ENCODE data around the gene TLE4. TPM values are rescaled to one million over a fixed set of nuclear protein-coding genes. Genes with fewer than 3 reads are reported as not detected.
"Not testable (repeated sequence)": the region's sequence is repeated elsewhere in the genome, so short reads cannot be mapped to it uniquely, and the experiment has no call there.

TLE4 gene
- total and polyA plus RNA-seq, 10 of the 15 experiments (the other 5 are each of a cell fraction or from before 2014, with no cell fraction given) = 5.3 to 53.3 (median 23.3) TPM

DNA sequence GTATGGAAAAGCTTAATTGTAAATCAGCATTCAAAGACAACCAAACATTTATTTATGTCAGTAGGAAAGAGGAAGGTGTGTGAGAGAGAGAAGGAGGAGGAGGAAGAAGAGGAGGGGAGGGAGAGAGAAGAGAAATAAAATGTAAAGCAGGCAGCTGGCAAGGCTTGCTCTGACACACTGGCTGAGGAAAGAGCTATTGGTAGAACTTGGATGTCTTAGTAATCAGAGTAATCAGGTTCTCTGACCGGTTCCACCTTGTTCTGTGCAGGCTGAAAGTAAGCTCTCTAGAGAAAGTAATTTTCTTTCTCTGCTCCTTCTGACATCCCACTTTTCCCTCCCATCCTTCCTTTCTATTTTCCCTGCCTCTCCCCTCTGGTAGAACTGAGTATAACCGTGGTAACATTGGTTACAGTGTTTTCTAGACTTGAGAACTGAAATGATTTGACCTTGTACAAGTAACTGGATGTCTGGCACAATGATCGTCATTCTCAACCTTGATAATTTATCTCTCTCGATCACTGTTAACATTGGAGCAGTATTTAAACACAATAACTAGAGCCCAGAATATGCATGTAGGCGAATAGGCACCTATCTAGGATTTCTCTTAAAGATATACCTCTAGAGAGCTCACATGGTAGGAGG lies 33.3 kb downstream of the TLE4 start:
- in situ Hi-C loops (cut with MboI) (no loop called here), intact Hi-C loops (cut with micrococcal nuclease; ENCODE audit: unreplicated experiment) (no loop called here)
- WGBS (ENCODE audit: insufficient coverage, insufficient replicate concordance, low lambda C conversion rate, missing lambda C conversion rate) = 79% methylated on average over 5 of the region's 5 CpGs
- TF ChIP-seq ZZZ3 (IDR thresholded peaks at IDR 0.05; ENCODE audit: control insufficient read depth, insufficient read length, low read depth) (no peak), EGR1 (IDR thresholded peaks at IDR 0.05; ENCODE audit: borderline replicate concordance in 1 of 2, low read depth in 2 of 2, low read length in 2 of 2) (no peak), MTA3 (IDR thresholded peaks at IDR 0.05; ENCODE audit: borderline replicate concordance, low read length) (no peak)
- CTCF ChIA-PET = interaction anchor here (0.6 to 1.5 kb wide), 3 partner anchors 12 to 1102 kb away, joined by 3 to 4 read pairs (median 4); no protein-coding TSS in a partner anchor
- H2AFZ ChIP-seq (ENCODE audit: control insufficient read depth, low read depth, low read length) = no peak overlapping the region
- 0 out of 2 replicates have a peak, but pooled peaks cover 2% of the 10 kb centered on the region for H3K4me1 ChIP-seq (ENCODE audit: control insufficient read depth, insufficient read depth, low read length)
- no peak overlapping the region for H3K4me2 ChIP-seq (ENCODE audit: control insufficient read depth, insufficient read depth)
- H3K9me3 ChIP-seq (replicated peaks; ENCODE audit: control insufficient read depth, insufficient read depth, low read length) = peaks cover 11% of the 10 kb centered on the region; the same call in 2 of the 3 replicates
- no peaks in the 10 kb centered on the region; a peak in 1 of 4 replicates for H3K36me3 ChIP-seq (ENCODE audit: control insufficient read depth in 2 of 2, insufficient read depth in 2 of 2, low read length in 1 of 2)
- RAD21 ChIA-PET (ENCODE audit: unreplicated experiment) = interaction anchor here (1.4 to 1.5 kb wide), 2 partner anchors 19 to 33 kb away, joined by 4 to 5 read pairs; partner anchors contain the start of gene TLE4
- no peak for DNase-seq (ENCODE audit: low read depth, low spot score)
- H4K20me1 ChIP-seq (ENCODE audit: control insufficient read depth, insufficient read depth) = no peaks in the 10 kb centered on the region
- POLR2A ChIA-PET = interaction anchor here (1.2 kb wide), 1 partner anchor 33 kb away, joined by 3 read pairs; the partner anchor contains the start of gene TLE4
- H3K27ac ChIP-seq (ENCODE audit: control insufficient read depth, insufficient read depth) = no peak overlapping the region
- H3K27me3 ChIP-seq (replicated peaks in 1 of 2; ENCODE audit: control insufficient read depth in 2 of 2, insufficient read depth in 2 of 2, low read length in 1 of 2) = no peaks in the 10 kb centered on the region
- no TSS peak for BruUV-seq (replicated peaks)
- H3K9ac ChIP-seq (ENCODE audit: control insufficient read depth, insufficient read depth, low read length) = no peak overlapping the region
- SMC1A ChIA-PET (ENCODE audit: uncharacterized antibody, unreplicated experiment) = interaction anchor here (0.7 to 2.2 kb wide), 9 partner anchors 8 to 45 kb away, joined by 3 to 9 read pairs (median 4); partner anchors contain the start of gene TLE4
- ATAC-seq = peak; percentile 54
- no peak for FAIRE-seq
- H3K4me3 ChIP-seq = no peak overlapping the region
- H3K79me2 ChIP-seq (ENCODE audit: control insufficient read depth, insufficient read depth, low read length) = peaks cover 4% of the 10 kb centered on the region; the same call in 1 of the 2 replicates

DNA sequence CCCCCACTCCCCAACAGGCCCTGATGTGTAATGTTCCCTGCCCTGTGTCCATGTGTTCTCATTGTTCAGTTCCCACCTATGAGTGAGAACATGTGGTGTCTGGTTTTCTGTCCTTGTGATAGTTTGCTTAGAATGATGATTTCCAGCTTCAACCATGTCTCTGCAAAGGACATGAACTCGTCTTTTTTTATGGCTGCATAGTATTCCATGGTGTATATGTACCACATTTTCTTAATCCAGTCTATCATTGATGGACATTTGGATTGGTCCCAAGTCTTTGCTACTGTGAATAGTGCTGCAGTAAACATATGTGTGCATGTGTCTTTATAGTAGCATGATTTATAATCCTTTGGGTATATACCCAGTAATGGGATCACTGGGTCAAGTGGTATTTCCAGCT lies 34.8 kb downstream of the TLE4 start:
- H3K4me2 ChIP-seq (ENCODE audit: control insufficient read depth, insufficient read depth); DNase-seq (ENCODE audit: low read depth, low spot score); in situ Hi-C loops (cut with MboI); FAIRE-seq; H3K36me3 ChIP-seq (ENCODE audit: control insufficient read depth in 2 of 2, insufficient read depth in 2 of 2, low read length in 1 of 2); H2AFZ ChIP-seq (ENCODE audit: control insufficient read depth, low read depth, low read length); intact Hi-C loops (cut with micrococcal nuclease; ENCODE audit: unreplicated experiment); H3K27me3 ChIP-seq (replicated peaks in 1 of 2; ENCODE audit: control insufficient read depth in 2 of 2, insufficient read depth in 2 of 2, low read length in 1 of 2); H4K20me1 ChIP-seq (ENCODE audit: control insufficient read depth, insufficient read depth); H3K27ac ChIP-seq (ENCODE audit: control insufficient read depth, insufficient read depth); H3K79me2 ChIP-seq (ENCODE audit: control insufficient read depth, insufficient read depth, low read length); BruUV-seq (replicated peaks); H3K4me1 ChIP-seq (ENCODE audit: control insufficient read depth, insufficient read depth, low read length); H3K4me3 ChIP-seq; H3K9me3 ChIP-seq (replicated peaks; ENCODE audit: control insufficient read depth, insufficient read depth, low read length); ATAC-seq; H3K9ac ChIP-seq (ENCODE audit: control insufficient read depth, insufficient read depth, low read length): not testable (repeated sequence)
- ChIA-PET CTCF (interaction anchor here (0.7 kb wide), 1 partner anchor 128 kb away, joined by 4 read pairs; no protein-coding TSS in a partner anchor), SMC1A (ENCODE audit: uncharacterized antibody, unreplicated experiment) (interaction anchor here (0.8 to 1.8 kb wide), 2 partner anchors 15 to 17 kb away, joined by 4 to 9 read pairs; no protein-coding TSS in a partner anchor), RAD21 (ENCODE audit: unreplicated experiment) (interaction anchor here (0.8 to 1.5 kb wide), 2 partner anchors 10 to 35 kb away, joined by 3 to 5 read pairs; partner anchors contain the start of gene TLE4), POLR2A (interaction anchor here (0.6 kb wide), 1 partner anchor 309 kb away, joined by 7 read pairs; no protein-coding TSS in a partner anchor)
- WGBS (ENCODE audit: insufficient coverage, insufficient replicate concordance, low lambda C conversion rate, missing lambda C conversion rate) = 60% methylated on average over 1 of the region's 1 CpG
